ENCODE results near the gene EIPR1.

- TF ChIP-seq CTCF (IDR thresholded peaks at IDR 0.05; ENCODE audit: insufficient read depth, low read length, poor library complexity, severe bottlenecking) (no peak), EZH2phosphoT487 (conservative IDR thresholded peaks at IDR 0.05; ENCODE audit: low read length) (no peak)
Measured at GRCh38 chr2:3233877-3234276, 143.7 kb downstream of the EIPR1 start.
